PFSK-1 (cell line): Measurements from ENCODE around the gene SINHCAF.

Experiments used
- FOXP2 ChIP-seq: optimal IDR thresholded peaks from 2 replicates; pipeline ENCODE3; 2011; ENCODE audit warnings: borderline replicate concordance, control low read depth, inconsistent platforms; ENCODE audit not compliant: insufficient read depth; ENCODE audit errors: extremely low read length, extremely low read depth
- POLR2AphosphoS5 ChIP-seq: IDR thresholded peaks from 2 replicates; pipeline ENCODE4 v1.6.1; 2012; ENCODE audit warnings: low read depth, mild to moderate bottlenecking, control low read depth, low read length, moderate library complexity
- SIN3A ChIP-seq: IDR thresholded peaks from 2 replicates; pipeline ENCODE4 v1.6.1; 2012; ENCODE audit warnings: mild to moderate bottlenecking, low read length, moderate library complexity, borderline replicate concordance; ENCODE audit not compliant: insufficient read depth
- TAF1 ChIP-seq: IDR thresholded peaks from 2 replicates; pipeline ENCODE4 v1.6.1; 2012; ENCODE audit warnings: low read length, control low read depth, borderline replicate concordance; ENCODE audit not compliant: insufficient read depth
- TF ChIP-seq, protein P1 (sequence below), 2 experiments: IDR thresholded peaks; 2 replicates each; pipeline versions ENCODE4 v1.6.1 to v1.8.0; 2011 to 2012; ENCODE audit warnings: low read depth in 2 of 2, low read length in 2 of 2, control low read depth in 1 of 2, inconsistent platforms in 1 of 2, mild to moderate bottlenecking in 1 of 2, moderate library complexity in 1 of 2; ENCODE audit not compliant: insufficient read depth in 1 of 2

The SINHCAF gene

GRCh38 chr12:31366104-31366621, 40.2 kb upstream of the SINHCAF start:
- TF ChIP-seq TAF1 = no peak
- TF ChIP-seq FOXP2 = no peak
- no peak for TF ChIP-seq POLR2AphosphoS5
- no peak for TF ChIP-seq SIN3A
- TF ChIP-seq, protein P1, sequence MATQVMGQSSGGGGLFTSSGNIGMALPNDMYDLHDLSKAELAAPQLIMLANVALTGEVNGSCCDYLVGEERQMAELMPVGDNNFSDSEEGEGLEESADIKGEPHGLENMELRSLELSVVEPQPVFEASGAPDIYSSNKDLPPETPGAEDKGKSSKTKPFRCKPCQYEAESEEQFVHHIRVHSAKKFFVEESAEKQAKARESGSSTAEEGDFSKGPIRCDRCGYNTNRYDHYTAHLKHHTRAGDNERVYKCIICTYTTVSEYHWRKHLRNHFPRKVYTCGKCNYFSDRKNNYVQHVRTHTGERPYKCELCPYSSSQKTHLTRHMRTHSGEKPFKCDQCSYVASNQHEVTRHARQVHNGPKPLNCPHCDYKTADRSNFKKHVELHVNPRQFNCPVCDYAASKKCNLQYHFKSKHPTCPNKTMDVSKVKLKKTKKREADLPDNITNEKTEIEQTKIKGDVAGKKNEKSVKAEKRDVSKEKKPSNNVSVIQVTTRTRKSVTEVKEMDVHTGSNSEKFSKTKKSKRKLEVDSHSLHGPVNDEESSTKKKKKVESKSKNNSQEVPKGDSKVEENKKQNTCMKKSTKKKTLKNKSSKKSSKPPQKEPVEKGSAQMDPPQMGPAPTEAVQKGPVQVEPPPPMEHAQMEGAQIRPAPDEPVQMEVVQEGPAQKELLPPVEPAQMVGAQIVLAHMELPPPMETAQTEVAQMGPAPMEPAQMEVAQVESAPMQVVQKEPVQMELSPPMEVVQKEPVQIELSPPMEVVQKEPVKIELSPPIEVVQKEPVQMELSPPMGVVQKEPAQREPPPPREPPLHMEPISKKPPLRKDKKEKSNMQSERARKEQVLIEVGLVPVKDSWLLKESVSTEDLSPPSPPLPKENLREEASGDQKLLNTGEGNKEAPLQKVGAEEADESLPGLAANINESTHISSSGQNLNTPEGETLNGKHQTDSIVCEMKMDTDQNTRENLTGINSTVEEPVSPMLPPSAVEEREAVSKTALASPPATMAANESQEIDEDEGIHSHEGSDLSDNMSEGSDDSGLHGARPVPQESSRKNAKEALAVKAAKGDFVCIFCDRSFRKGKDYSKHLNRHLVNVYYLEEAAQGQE (IDR thresholded peaks at IDR 0.05; ENCODE audit: insufficient read depth in 1 of 2, low read depth in 2 of 2, low read length in 2 of 2) = no peak

DNA sequence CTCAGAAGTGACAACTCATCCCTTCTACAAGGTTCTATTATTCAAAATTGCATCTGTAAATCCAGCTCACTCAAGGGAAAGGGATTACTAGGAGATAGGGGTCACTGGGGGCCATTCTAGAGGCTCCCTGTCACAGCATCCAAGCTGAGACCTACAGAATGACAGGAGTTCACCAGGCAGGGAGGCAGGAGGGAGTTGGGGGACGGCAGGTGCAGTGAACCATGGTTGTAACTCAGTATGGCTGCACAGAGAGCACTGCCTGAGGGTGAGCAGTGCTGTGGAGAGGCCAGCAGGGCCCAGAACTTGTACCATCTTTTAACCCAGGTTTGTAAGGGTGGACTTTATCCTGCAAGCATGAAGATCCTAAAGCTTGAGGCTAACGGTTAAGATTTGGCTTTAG, 37.9 kb upstream of the SINHCAF start:
- TF ChIP-seq SIN3A = no peak
- no peak for TF ChIP-seq POLR2AphosphoS5
- TF ChIP-seq FOXP2 = no peak
- no peak for TF ChIP-seq TAF1
- TF ChIP-seq, protein P1 (IDR thresholded peaks at IDR 0.05; ENCODE audit: insufficient read depth in 1 of 2, low read depth in 2 of 2, low read length in 2 of 2) = no peak

- no peak for TF ChIP-seq TAF1
- TF ChIP-seq POLR2AphosphoS5 = no peak
- TF ChIP-seq FOXP2 = no peak
- TF ChIP-seq, protein P1 (IDR thresholded peaks at IDR 0.05; ENCODE audit: insufficient read depth in 1 of 2, low read depth in 2 of 2, low read length in 2 of 2) = no peak
- TF ChIP-seq SIN3A = no peak
These were observed 37.5 kb upstream of the SINHCAF start for GRCh38 chr12:31363416-31363809.

- TF ChIP-seq POLR2AphosphoS5 (no peak; the same call in 1 of the 2 replicates), FOXP2 (peak; percentile 19), SIN3A (peak; percentile 83; the same call in 1 of the 2 replicates), TAF1 (no peak)
- TF ChIP-seq, protein P1 (IDR thresholded peaks at IDR 0.05; ENCODE audit: insufficient read depth in 1 of 2, low read depth in 2 of 2, low read length in 2 of 2) = no peak
These were observed 36.9 kb upstream of the SINHCAF start for GRCh38 chr12:31362759-31363415.
